ENCODE measurements around the gene DIAPH2.

DNA sequence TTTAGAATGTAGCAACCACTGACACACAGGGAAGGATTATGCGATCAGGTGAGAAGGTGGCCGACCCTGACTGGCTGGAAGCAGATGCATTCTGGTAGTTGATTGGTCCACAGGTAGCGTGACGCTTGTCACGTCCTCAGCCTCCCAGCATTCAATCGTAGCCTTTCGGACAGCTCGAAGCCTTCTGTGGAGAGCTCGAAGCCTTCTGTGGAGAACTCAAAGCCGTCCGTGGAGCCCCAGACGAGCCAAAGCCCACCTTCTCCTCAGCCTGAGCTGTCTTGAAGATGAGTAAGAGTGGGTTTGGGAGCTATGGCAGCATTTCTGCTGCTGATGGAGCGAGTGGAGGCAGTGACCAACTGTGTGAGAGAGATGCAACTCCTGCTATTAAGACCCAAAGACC, 199.4 kb downstream of the DIAPH2 start:
- TF ChIP-seq, protein P1, sequence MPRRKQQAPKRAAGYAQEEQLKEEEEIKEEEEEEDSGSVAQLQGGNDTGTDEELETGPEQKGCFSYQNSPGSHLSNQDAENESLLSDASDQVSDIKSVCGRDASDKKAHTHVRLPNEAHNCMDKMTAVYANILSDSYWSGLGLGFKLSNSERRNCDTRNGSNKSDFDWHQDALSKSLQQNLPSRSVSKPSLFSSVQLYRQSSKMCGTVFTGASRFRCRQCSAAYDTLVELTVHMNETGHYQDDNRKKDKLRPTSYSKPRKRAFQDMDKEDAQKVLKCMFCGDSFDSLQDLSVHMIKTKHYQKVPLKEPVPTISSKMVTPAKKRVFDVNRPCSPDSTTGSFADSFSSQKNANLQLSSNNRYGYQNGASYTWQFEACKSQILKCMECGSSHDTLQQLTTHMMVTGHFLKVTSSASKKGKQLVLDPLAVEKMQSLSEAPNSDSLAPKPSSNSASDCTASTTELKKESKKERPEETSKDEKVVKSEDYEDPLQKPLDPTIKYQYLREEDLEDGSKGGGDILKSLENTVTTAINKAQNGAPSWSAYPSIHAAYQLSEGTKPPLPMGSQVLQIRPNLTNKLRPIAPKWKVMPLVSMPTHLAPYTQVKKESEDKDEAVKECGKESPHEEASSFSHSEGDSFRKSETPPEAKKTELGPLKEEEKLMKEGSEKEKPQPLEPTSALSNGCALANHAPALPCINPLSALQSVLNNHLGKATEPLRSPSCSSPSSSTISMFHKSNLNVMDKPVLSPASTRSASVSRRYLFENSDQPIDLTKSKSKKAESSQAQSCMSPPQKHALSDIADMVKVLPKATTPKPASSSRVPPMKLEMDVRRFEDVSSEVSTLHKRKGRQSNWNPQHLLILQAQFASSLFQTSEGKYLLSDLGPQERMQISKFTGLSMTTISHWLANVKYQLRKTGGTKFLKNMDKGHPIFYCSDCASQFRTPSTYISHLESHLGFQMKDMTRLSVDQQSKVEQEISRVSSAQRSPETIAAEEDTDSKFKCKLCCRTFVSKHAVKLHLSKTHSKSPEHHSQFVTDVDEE (CRISPR knock-in tag; IDR thresholded peaks at IDR 0.05) = no peak
- TF ChIP-seq ARNTL (CRISPR knock-in tag; IDR thresholded peaks at IDR 0.05; ENCODE audit: borderline replicate concordance, low read depth) = no peak
